Spleen (tissue), 7 donors: Measurements from ENCODE around the gene RALB.

Source experiments
- CTCF ChIP-seq, 11 experiments: fragments of 200-600 bp in 7 of 11; fragments of 450-650 bp in 4 of 11; sonication (generic) in 4 of 11; IDR thresholded peaks in 8 of 11; conservative IDR thresholded peaks in 3 of 11; 1 replicate in 7 of 11; 2 replicates in 4 of 11; pipeline versions ENCODE4 v1.4.0 to v1.8.0; 2016 to 2021; ENCODE audit warnings: antibody characterized with exemption in 11 of 11, inconsistent platforms in 4 of 11, mild to moderate bottlenecking in 1 of 11
- POLR2A ChIP-seq, 3 donors: fragments of 450-650 bp; IDR thresholded peaks; one replicate each; pipeline ENCODE4 v1.5.1; 2017; ENCODE audit warnings: antibody characterized with exemption in 3 of 3, mild to moderate bottlenecking in 1 of 3
- POLR2AphosphoS5 ChIP-seq, 3 donors: sonication (generic); formaldehyde crosslinking; IDR thresholded peaks; one replicate each; pipeline ENCODE4 v1.5.1; 2017; ENCODE audit warnings: antibody characterized with exemption in 3 of 3
- donor health status: DM: no; HTN: no; CAD: no; lungs with moderate emphysema.
- donor health status: DM: no; HTN: no; CAD: no.
- donor health status: DM: no; HTN: no; CAD: no.

- TF ChIP-seq CTCF (IDR thresholded peaks at IDR 0.05 in 8 of 11, conservative IDR thresholded peaks at IDR 0.05 in 3 of 11) (no peak), POLR2A (IDR thresholded peaks at IDR 0.05) (no peak), POLR2AphosphoS5 (IDR thresholded peaks at IDR 0.05) (no peak)
Observed at GRCh38 chr2:120262761-120263428, 10.2 kb downstream of the RALB start.
